ENCODE measurements around the gene ATOH8.

Gene ATOH8

DNA sequence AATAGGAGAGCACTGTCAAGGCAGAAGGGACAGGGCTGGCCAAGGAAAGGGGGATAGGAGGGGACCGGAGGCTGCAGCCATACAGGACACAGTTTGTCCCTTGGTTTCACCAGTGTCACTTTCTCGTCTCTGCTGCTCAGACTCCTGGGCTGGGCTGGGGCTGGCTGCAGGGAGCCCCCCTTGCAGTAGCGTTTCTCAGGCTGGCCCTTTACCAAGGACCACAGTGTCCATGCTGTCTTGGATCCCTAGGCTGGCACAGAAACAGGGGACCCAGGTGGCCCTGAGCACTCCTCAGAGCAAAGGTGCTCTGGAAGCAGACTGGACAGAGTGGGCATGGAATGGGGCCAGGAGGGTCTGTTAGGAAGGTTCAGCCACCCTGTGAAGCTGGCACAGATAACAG is 34.8 kb downstream of the ATOH8 start:
- no peak for DNase-seq

DNA sequence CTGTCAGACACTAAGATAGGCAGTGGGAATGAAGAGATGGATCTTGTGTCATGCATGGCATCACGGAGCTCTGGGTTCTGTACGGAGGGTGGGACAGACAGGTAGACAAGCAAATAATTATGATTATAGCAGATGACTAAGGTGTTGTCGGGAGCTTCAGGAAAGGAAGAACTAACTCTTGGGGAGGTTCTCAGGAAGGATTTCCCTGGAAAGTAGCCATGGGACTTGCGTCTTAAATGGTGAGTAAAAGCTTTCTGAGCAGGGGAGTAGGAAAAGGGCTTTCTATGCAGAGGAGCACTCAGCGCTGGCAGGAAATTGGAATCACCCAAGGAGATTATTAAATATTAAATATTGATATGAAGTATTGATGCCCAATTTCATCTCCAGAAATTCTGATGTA is 35.5 kb downstream of the ATOH8 start:
- no peak for DNase-seq

DNA sequence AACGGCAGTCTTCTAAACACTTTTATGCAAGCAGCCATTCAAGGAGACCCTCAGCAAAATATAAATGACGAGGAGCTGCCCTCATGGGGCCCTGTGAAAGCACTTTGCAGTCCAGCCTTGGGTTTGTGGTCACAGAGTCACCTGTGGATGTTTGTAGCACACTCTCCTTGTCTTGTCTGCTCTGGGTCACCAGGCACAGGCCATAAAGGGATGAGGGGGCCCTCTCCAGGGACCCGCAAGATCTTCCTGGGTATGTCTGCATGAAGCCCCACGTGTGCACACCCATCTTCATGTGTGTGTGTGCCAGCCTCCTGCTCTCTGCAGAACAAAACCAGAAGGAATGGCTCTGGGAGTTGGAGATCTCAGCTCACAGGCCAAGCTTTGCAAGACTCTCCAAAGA is 36.2 kb downstream of the ATOH8 start:
- DNase-seq, result no peak

DNA sequence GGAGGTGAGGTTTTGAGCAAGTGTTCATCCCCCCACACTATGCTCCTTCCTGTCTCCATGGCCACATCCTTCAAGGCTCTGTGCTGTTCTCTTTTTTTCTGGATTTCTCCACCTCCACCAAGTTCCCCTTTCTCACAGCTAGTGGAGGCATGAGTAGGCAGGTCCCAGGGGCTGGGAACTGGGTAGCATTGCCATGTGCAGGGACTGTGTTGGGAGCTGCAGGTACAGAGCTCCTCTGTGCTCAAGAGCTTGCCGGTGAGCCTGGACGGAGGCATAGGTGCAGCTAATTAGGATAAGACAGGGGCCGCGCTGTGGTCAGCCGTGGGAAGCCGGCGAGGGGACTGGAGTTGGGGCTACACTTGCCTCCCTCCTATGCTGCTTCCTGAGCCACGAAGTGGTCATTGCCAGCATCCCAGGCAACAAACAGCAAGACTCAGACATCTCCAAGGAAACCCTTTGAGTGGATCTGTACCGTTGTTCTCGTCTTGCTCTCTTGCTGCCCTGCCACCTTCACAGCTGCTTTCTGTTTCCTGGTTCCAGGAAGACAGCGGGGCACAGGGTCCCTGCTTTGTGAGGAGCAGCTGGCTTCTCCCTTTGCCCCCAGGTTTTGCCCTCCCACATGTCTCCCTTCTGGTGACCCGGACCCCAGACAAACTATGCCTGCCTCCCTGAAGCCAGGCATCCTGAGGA is 36.9 kb downstream of the ATOH8 start:
- no peak for DNase-seq

DNA sequence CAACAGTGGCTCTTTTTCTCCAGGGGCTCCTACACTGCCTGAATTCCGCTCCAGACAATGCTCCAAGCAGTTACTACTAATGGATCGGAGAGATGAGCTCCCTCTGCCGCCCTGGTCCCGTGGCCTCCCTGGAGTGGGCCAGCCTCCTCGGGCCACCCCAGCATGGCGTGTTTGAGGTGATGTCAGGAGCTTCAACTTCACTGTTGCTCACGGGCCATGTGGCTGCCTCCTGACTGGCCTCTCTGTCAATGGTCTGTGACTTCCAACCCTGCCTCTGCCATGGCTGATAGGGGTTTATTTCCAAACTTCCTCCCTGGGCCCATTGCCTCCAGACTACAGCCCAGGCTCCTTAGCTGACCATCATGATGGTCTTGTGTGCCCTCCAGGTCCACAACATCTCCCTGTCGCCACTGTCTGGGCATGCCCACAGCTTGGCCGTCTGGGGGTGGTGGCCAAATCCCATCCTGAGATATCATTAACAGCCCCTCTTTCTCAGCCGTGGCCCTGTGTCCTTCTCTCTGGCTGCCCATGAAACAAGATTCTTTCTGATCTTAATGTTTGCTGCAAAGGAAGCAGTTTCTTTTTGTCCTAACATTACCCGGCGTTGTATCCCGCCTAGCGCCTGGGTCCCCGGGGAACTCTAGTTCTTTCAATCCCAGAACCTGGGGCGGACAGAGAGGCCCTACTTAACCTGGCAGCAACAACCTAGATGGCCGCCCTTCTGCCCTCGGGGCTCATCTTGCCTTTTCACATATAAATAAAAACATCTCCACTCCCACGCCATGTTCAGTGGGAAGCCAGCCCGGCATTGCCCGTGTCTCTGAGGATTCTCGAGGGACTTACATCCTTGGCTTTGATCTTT is 38.1 kb downstream of the ATOH8 start:
- no peak for DNase-seq

DNA sequence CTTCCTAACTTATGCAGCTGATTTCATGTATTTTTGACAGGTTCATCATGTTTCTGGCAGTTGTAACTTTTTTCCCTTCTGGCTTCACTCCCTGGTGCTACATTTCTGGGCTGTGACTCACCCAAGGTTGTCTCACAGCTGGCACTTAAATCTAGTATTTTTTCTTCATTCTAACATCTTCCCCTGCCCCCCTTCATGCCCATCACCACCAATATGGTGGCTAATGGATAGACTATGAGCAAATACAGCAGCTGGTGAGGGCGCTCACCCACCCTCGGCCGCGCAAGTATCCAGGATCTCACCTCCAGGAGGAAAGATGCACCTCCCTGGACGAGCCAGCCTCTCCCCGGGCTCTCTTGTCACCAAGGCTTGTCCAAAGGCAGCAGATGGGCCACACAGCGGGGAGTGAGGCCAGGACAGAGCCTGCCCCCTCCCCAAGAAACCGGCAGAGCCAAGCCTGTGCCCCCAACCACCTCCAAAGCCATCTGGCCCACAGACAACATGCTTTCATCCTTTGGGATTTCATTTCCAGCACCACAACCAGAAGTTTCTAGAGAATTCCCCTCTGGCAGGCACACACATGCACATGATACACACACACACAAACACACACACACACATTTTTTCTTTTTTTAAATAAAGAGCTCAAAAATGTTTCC is 39.1 kb downstream of the ATOH8 start:
- DNase-seq, result no peak

DNA sequence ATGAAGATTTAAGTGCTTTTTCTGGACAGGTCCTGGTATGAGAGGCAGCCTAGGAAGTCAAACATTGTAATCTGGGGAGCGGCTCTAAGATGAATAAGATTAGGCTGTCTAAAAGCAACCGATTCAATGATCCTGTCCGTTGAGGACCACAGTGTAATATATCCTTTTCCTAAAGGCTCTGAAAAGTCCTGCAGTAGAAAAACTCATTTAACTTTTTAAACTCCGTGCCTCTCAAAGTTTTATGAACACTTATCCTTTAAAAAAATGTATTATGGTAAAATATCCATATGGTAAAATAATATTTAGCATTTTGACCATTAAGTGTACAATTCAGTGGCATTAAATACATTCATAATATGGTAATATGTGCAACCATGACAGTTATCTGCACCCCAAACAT is 39.8 kb downstream of the ATOH8 start:
- DNase-seq, result no peak

DNA sequence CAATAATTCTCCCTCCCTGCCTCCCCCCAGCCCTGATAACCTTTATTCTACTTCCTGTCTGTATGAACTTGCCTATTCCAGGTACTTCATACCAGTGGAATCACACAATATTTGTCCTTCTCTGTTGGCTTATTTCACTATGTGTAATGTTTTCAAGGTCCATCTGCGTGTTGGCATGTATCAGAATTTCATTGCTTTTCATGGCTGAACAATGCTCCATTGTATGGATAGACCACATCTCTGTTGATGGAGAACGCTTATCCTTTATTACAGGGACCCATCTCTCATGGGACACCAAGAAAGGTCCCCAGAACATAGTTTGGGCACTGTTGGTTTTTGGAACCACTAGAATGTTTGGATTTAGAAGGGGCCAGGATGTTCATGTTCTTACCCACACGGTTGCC is 40.2 kb downstream of the ATOH8 start:
- DNase-seq, result no peak

DNA sequence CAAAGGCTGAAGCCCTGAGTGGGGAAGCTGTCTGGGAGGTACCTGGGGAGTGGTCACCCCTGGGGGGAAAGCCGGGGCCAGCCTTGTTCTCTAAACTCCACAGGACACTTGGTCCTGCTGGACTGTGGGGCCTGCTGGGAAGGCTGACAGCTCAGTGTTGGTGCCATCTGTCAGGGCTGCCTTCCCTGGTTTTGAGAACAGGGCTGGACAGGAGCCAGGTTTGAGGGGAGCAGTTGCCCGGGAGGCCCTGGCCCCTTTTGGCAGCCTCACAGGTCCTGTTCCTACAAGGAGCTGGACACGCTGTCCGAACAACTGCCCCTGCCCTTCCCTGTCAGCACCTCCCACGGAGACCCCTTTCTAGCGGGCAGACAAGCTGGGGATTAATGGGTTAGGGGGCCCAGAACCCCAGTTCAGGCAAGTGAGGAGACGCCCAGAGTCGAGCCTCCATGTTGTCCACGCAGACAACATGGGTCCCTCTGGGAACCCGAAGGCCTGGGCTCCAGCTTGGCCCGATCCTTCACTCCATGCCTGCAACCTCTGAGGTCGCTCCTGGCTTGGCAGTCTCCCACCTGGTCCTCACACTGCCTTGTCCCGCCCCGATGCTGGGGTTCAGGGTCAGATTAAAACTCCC is 40.8 kb downstream of the ATOH8 start:
- DNase-seq, result no peak

DNA sequence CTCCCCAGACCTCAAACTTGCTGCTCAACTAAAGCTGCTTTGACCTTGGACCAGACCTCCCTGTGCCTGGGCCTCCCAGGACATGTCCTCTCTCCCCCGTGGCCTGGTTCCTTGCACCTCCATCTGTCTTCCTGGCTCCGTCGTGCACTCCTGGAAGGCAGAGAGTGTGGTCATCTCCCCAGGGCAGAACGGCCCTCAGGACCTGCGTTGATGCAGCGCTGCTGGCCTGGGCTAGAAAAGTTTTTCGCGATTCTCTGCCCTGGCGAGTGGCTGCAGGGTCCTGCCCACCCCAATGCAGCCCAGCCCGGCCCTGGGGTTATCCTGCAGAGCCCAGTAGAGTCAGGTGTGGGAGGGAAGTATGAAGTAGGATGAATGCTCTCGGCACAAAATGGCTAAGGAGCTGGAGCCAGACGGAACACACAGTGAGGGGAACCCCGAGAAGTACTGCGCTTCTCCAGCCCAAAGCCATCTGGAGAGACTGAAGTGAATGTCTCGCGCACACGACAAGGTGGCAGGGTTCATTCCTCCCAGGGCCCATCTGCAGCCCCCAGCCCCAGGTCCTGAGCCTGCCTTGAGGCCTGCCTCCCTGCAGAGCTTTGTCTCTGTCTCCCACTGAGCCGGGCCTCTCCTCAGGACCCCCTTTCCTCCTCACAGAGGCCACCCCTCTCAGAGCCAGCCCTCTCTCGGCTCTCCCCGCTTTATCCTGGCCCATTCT is 41.7 kb downstream of the ATOH8 start:
- no peak for DNase-seq

DNA sequence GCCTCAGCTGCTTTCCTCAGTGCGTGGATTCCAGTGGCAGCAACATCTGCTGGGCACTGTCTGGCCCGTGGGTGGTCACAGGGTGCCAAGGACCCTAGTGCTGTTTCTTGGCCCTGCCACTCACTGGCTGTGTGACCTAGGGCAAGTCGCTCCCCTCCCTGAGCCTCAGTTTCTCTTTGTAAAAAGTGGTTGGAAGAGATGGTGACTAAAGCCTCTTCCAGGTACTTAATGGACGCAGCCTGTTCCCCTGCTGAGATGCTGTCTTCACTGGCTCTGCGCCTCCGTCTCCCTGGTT is 42.2 kb downstream of the ATOH8 start:
- DNase-seq, result no peak

DNA sequence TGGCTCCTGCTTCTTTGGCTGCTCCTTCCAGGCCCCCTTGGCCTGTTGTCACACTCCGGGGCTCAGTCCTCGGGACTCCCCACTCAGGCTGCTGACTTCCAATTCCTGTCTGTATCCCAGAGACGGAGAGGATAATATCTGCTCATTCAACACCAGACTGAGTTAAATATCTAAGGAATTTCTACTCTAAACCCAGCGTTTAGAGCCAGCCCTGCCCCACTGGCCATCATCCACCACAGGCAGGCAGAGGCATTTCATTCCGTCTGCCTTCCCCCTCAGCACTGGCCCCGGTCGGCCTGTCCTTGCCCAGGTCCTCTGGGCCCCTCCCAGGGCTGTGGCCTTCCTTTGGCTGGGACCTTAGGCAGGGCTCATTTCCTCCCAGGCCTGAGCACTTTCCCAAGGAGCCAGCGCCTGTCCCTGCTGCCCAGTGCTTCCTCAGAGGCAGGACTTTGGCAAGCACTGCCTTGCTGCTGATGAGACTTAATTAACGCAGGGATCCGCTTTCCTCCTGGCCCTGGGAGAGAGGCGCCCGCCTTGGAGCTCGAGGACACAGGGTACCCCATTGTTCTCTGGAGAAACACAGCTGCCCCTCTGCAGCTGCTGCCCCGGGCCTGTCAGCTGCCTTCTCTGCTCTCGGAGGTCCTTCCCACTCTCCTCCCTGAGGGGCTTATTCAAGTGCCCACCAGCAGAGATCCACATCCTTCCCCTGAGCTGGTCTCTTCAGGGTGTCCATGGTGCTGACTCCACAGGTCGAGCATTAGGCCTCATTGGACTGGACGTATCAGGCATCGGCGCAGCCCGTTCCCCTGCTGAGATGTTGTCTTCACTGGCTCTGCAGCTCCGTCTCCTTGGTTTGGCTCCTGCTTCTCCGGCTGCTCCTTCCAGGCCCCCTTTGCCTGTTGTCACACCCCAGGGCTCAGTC is 42.8 kb downstream of the ATOH8 start:
- no peak for DNase-seq

DNA sequence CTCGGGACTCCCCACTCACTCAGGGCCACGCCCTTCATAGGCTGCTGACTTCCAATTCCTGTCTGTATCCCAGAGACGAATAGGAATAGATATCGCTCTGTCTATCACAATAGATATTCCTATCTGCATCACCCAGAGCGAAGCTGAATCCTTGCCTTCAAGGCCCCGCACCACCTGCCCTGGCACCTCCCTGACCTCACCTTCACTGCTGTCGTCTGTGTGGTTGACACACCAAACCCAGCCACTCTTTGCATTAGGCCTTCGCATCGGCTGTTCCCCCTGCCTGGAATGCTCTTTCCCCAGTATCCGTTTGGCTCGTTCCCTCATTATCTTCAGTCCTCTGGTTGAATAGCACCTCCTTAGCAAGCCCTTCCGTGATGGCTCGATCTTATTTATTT is 43.5 kb downstream of the ATOH8 start:
- no peak for DNase-seq

DNA sequence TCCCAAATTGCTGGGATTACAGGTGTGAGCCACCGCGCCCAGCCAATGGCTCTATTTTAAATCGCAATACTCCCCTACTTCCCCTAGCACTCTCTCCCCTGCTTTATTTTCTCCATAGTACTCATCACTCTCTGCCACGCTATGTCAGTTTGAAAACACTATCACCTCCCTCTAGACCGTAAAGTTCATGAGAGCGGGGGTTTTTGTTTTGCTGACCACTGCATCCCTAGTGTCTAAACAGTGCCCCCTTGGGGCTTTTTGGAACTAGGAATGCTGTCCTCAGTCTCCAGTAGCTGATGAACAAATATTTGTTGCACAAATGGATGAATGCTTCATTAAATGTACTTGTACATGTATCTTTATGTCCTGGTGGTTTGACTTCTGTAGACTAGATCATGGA is 44.1 kb downstream of the ATOH8 start:
- DNase-seq, result no peak

DNA sequence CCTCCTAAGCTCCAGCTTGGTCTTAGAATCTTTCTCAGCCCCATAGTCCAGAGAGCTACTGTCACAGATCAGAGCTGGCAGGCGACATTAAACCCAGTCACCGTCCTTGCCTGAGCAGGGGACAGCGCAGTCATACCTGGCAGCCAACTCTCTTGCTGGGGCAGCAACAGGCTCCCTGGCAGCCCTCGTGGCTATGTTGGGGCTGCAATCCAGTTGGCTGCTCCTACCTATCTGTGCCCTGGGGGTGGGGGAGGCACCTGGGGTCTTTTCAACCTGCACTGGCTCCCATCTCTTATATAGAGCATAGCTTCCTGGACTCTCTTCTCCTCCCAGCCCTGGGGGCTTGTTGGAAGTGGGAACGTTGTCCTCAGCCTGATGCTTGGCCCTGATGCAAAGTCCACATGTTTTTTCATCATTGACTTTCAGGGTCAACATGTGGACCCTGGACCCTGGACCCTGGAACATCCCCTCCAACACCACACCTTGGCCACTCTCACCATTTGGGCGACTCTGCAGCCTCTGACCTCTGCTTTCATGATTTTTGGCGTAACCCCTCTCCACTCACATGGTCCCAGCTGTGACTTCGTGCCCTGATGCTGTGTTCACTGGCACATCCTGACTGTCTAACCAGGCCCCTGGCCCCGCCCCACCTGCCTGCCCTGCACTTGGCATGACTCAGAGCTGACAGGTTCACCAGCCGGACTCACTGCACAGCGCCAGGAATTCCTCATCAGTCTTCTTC is 45.6 kb downstream of the ATOH8 start:
- no peak for DNase-seq

DNA sequence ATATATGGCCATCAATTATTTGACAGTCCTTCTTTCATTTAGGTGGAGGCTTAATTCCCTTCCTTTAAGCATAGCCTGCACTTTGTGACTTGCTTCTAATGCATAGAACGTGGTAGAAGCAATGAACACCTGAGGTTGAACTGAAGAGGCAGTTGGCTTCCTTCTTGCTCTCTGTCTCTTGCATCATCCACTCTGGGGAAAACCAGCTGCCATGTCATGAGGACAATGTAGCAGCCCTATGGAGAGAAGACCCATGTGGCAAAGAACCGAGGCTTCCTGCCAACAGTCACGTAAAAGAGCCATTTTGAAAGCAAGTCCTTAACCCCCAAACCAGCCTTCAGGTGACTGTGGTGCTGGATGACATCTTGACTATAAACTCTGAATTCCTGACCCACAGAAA is 46.8 kb downstream of the ATOH8 start:
- no peak for DNase-seq

DNA sequence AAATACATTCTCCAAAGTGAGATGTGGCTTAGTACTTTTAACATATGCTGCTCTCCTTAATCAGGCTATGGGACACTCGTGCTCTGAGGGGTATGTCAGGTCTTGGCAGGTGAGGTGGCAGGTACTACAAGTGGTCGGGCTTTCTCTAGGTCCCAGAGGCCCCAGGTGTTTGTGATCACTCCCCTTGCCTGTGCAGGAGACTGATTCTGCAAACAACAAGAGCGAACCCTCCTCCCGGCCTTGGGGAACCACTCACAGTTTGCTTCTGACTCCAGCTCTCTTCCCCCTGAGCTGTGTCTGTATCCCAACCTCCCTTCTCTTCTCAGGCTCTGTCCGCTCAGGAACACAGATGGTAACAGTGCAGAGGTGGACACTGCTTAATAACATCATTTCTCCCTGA is 48.1 kb downstream of the ATOH8 start:
- no peak for DNase-seq

DNA sequence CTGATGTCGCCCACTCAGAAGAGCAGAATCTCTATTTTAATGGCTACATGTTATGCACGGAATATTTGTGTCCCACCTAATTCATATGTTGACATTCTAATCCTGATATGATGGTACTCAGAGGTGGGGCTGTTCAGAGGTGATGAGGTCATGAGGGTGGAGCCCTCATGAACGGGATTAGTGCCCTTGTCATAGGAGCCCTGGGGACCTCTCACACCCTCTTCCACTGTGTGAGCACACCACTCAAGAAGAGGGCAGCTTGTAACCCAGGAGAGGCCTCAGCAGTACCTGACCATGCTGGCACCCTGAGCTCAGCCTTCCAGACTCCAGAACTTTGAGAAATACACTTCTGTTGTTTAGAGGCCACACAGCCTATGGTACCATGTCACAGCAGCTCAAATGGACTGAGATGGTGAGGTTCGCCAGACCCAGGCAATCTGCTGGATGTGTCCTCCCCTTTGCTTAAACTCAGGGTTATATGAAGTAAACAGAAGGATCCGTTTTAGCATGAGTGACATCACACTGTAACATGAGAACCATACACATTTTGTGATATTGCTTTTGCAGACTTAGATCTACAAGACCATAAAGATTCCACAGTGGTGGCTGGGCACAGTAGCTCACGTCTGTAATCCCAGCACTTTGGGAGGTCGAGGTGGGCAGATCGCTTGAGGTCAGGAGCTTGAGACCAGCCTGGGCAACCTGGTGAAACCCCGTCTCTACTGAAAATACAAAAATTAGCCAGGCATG is 48.7 kb downstream of the ATOH8 start:
- no peak for DNase-seq

DNA sequence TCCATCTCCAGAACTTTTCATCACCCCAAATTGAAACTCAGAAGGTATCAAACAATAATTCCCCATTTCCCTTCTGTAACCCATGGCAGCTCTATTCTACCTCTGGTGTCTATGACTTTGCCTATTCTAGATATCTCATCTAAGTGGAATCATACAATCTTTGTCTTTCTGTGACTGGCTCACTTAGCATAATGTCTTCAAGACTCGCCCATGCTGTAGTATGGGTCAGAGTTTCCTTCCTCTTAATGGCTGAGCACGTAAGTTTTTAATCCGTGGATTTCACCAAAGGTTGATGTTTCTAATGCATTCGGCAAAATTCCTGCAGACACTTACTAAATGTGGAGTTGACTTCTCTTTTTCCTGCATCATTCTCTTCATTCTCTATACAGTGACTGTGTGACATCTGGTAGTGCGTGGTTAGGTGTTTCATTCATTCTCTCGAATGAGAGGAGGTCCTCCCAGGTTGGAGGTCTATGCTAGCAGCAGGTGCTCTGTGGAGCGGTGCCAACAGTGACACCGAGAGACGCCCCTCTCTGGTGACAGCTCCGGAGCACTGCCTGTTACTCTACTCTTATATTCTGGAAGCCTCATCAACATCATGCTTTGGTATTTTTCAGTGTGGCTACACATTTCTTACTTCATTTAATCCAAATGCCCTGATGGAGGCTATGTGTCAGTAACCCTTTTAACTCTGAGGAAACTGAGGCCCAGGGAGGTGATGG is 50.1 kb downstream of the ATOH8 start:
- no peak for DNase-seq

DNA sequence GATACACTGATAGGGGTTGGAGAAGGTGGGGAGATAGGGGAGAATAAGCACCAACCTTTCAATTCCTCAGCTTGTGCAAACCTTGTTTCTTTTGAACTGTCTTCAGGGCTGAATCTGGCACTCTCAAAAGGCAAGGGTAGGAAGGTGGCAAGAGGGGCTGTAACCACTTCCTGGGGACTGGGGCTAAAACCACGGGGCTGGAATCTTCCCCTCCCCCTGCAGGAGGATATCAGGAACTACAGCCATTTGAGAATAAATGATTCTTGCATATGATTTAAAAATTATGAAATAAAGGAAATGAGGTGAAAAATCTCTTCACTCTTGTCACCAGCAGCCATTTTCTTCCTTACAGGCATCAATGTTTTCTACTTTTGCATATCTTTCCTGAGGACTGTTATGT is 50.8 kb downstream of the ATOH8 start:
- no peak for DNase-seq
